Measurements from ENCODE around the gene TMED9. TPM values are rescaled to one million over a fixed set of nuclear protein-coding genes. Genes with fewer than 3 reads are reported as not detected.
A peak's percentile ranks its signal among the peaks of the same experiment; 100 is the strongest.
"Not testable (repeated sequence)": the region's sequence is repeated elsewhere in the genome, so short reads cannot be mapped to it uniquely, and the experiment has no call there.

Gene TMED9
- total RNA-seq, 2 donors from 2014 or later: 94.0 to 114 TPM

DNA sequence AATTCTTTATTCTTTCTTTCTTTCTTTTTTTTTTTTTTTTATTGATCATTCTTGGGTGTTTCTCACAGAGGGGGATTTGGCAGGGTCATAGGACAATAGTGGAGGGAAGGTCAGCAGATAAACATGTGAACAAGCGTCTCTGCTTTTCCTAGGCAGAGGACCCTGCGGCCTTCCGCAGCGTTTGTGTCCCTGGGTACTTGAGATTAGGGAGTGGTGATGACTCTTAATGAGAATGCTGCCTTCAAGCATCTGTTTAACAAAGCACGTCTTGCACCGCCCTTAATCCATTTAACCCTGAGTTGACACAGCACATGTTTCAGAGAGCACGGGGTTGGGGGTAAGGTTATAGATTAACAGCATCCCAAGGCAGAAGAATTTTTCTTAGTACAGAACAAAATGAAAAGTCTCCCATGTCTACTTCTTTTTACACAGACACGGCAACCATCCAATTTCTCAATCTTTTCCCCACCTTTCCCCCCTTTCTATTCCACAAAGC, 32.5 kb upstream of the TMED9 start:
- H3K36me3 Mint-ChIP-seq; ATAC-seq; DNase-seq (ENCODE audit: low spot score in 2 of 2); H3K9me3 Mint-ChIP-seq; H3K27ac Mint-ChIP-seq: not testable (repeated sequence)

DNA sequence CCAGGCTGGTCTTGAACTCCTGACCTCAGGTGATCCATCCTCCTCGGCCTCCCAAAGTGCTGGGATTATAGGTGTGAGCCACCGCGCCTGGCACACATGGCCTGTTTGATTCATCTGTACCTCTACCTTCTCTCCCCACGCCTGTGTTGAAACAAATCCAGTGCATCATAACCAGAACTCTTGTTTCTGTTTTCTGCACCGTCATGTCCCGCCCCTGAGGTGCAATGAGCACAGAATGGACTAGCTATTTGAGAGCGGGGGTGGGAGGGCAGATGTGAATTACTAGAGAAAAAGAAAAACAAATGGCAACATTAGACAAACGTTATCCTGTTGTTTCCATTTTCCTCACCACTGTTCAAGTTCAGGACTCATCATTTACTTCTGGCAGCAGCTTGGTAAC, 27.0 kb upstream of the TMED9 start:
- Mint-ChIP-seq H3K9me3 (no peaks in the 10 kb centered on the region), H3K27ac (no peak overlapping the region), H3K36me3 (no peaks in the 10 kb centered on the region)
- ATAC-seq (no peak), DNase-seq (ENCODE audit: low spot score in 2 of 2) (no peak)

DNA sequence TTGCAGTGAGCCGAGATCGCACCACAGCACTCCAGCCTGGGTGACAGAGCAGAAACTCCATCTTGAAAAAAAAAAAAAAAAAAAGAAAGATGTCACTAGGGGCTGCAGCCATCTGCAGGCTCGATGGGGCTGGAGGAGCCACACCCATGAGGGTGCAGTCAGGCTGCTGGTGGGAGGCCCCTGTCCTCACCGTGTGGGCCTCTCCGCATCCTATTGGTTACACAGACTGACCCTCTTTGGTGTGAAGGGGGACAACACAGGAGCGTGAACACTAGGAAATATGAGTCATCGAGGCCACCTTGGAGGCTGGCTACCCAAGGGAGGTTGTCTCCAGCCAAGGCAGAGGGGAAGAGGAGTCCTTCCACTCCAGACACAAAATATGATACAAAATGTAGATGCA, 23.7 kb upstream of the TMED9 start:
- H3K9me3 Mint-ChIP-seq: no peaks in the 10 kb centered on the region
- no peaks in the 10 kb centered on the region for H3K36me3 Mint-ChIP-seq
- DNase-seq (ENCODE audit: low spot score in 2 of 2) (no peak), ATAC-seq (no peak)
- no peak overlapping the region for H3K27ac Mint-ChIP-seq

DNA sequence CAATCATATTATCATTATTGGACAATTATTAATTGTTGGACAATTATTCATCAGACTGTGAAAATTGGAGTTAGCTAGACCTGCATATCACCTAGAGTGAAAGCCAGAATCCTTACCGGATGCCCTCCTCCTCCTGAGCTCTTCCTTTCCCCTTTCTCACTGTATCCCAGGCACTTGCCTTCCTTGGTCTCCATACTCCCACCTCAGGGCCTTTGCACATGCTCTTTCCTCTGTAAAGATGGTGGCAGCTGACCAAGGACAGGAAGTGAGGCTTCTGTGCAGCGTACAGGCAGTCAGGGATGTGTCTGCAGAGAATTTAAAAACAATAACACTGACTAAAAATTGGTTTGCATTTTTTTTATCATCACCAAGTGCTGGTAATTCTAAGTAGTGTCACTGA, 22.1 kb upstream of the TMED9 start:
- no peak for DNase-seq (ENCODE audit: low spot score in 2 of 2)
- ATAC-seq: no peak
- H3K9me3 Mint-ChIP-seq: no peaks in the 10 kb centered on the region
- H3K36me3 Mint-ChIP-seq: no peaks in the 10 kb centered on the region
- H3K27ac Mint-ChIP-seq: no peak overlapping the region

DNA sequence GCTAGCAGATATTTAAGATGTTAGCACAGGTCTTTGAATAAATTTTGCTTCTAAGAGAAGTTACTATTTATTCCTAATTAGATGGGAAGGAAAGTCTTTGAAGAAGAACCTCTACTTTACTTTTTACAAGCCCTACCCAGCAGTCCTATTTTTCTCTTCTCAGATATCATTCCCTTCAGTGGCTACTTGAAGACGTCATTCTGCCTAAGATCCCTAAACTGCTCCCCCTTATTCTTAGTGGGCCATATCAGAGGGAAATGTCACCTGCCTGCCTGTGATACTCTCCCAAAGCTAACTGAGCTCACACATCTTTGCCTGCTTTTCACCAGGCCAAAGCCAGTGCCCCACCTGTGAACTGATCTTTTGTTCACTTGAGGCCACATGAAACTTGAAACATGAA, 16.5 kb upstream of the TMED9 start:
- Mint-ChIP-seq H3K27ac (peak overlapping the region in 1 of 2 donors; percentile 1), H3K36me3 (no peaks in the 10 kb centered on the region), H3K9me3 (no peaks in the 10 kb centered on the region)
- DNase-seq (ENCODE audit: low spot score in 2 of 2) (no peak), ATAC-seq (no peak)

DNA sequence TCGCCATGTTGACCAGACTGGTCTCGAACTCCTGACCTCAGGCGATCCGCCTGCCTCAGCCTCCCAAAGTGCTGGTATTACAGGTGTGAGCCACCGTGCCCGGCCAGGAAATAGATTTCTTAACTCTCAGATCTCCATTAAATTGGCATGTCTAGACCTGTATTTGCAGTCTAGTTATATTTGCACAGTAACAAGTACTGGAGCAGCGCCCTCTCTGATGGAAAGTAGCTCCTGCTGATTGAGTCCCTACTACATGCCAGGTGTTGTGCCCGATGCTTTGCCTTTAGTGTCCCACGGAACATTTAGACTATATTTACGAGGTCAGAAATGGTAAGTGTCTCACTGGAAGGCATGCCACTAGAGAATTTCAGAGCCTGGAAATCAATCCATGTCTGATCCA, 15.8 kb upstream of the TMED9 start:
- no peak for ATAC-seq
- Mint-ChIP-seq H3K27ac (peak overlapping the region in 1 of 2 donors; percentile 1), H3K9me3 (no peaks in the 10 kb centered on the region), H3K36me3 (no peaks in the 10 kb centered on the region)
- no peak for DNase-seq (ENCODE audit: low spot score in 2 of 2)

DNA sequence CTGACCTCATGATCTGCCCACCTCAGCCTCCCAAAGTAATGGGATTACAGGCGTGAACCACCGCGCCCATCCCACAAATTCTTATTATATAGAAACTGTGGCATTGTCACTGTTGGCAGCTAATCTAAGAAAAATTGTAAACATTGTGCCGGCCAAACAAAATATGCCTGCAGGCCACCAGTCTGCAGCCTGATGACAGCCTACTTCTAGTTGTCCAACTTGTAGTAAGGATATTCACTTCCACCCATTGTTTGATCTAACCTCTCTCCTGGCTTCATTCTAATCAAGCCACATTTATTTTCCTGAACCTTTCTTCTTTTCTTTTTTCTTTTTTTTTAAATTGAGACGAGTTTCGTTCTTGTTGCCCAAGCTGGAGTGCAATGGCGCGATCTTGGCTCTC, 13.7 kb upstream of the TMED9 start:
- Mint-ChIP-seq H3K9me3 (no peaks in the 10 kb centered on the region), H3K27ac (no peak overlapping the region), H3K36me3 (no peaks in the 10 kb centered on the region)
- no peak for ATAC-seq
- DNase-seq (ENCODE audit: low spot score in 2 of 2): no peak

DNA sequence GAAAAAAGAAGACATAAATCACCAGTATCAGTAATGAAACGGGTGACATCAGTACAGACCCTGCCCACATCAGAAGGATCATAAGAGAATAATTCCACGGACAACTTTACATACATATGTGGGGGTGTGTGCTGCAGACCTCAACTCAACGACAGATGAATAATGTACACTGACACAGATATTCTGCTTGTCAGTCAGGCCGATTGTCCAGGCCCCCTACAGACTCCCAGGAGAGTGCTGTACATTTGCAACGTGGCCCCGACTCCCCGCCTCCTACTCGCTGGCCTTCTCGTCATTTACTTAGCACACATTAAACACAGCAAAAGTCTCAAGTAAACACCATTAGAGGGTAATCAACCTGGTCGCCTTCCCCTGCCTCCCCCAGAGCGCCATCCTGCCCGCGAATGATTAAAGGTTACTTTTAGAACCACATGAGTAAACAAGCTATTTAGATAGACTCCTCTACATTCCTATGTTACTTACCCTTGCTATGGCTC, 3.5 kb upstream of the TMED9 start:
- Mint-ChIP-seq H3K27ac (no peak overlapping the region), H3K36me3 (peaks cover 15 to 17% of the 10 kb centered on the region in 2 donors), H3K9me3 (no peaks in the 10 kb centered on the region)
- ATAC-seq: peak in 1 of 2 donors; percentile 63
- DNase-seq (ENCODE audit: low spot score in 2 of 2): no peak

DNA sequence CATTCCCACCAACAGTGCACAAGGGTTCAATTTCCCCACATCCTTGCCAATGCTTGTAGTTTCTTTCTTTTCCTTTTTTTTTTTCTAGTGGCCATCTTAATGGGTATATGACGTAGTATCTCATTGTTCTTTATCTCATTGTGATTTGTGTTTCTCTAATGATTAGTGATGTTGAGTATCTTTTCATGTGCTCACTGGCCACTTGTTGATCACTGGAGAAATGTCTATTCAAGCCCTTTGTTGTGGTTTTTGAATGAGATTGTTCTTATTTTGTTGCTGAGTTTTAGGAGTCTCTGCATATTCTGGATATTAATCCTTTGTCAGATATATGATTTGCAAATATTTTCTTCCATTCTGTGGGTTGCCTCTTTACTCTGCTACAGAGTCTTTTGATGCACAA, 1.6 kb upstream of the TMED9 start:
- DNase-seq (ENCODE audit: low spot score in 2 of 2): no peak
- H3K9me3 Mint-ChIP-seq: no peaks in the 10 kb centered on the region
- H3K27ac Mint-ChIP-seq: no peak overlapping the region
- H3K36me3 Mint-ChIP-seq: peaks cover 21 to 25% of the 10 kb centered on the region in 2 donors
- no peak for ATAC-seq

DNA sequence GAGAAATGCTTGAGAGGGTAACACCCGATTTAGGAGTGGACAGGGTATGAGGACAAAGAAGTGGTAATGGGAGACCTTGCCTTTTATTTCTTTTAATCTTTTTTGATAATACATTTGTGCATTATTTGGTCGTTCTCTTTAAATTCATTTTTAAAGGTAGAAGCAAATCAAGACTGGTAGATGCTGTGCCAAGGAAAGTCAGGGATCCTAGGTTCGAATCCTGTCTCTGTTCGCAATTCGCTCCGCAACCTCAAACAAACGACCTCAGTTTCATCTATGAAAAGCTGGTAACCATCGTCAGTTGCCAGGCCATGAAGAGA, 353 bp upstream of the TMED9 start:
- DNase-seq (ENCODE audit: low spot score in 2 of 2): no peak
- no peak for ATAC-seq
- Mint-ChIP-seq H3K27ac (peak overlapping the region in 1 of 2 donors; percentile 90), H3K36me3 (peaks cover 29 to 37% of the 10 kb centered on the region in 2 donors), H3K9me3 (no peaks in the 10 kb centered on the region)

DNA sequence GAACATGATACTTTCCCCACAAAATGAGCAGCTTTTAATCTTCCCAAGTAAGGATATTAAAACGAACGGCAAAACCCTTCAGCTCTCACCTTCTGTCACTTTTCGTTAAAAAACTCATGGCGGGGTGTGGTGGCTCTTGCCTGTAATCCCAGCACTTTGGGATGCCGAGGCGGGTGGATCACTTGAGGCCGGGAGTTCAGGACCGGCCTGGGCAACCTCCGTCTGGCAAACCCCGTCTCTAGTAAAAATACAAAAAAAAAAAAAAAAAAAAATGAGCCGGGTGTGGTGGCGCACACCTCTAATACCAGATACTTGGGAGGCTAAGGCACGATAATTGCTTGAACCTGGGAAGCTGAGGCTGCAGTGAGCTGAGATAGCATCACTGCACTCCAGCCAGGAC, 902 bp downstream of the TMED9 start:
- peak in 1 of 2 donors; percentile 28 for DNase-seq (ENCODE audit: low spot score in 2 of 2)
- H3K36me3 Mint-ChIP-seq: peaks cover 29 to 40% of the 10 kb centered on the region in 2 donors
- peak overlapping the region; percentile 90 to 98 for H3K27ac Mint-ChIP-seq
- no peaks in the 10 kb centered on the region for H3K9me3 Mint-ChIP-seq
- no peak for ATAC-seq

DNA sequence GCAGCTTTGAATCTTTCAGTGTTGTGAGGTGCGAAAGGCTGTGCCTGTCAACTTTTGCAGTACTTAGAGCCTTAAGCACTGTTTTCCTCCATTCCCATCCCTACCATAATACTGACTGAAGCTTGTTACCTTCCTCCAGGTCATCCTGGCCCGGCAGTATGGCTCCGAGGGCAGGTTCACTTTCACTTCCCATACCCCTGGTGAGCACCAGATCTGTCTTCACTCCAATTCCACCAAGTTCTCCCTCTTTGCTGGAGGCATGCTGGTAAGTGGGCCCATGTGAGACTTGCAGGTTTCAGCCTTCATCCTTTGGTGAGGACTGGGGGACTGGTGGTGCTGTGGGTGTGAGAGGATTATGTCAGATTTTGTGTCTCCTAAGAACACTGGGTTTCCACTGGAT, 1.5 kb downstream of the TMED9 start:
- Mint-ChIP-seq H3K36me3 (peaks cover 29 to 40% of the 10 kb centered on the region in 2 donors), H3K9me3 (no peaks in the 10 kb centered on the region), H3K27ac (peak overlapping the region; percentile 47 to 90)
- ATAC-seq: no peak
- DNase-seq (ENCODE audit: low spot score in 2 of 2): no peak

DNA sequence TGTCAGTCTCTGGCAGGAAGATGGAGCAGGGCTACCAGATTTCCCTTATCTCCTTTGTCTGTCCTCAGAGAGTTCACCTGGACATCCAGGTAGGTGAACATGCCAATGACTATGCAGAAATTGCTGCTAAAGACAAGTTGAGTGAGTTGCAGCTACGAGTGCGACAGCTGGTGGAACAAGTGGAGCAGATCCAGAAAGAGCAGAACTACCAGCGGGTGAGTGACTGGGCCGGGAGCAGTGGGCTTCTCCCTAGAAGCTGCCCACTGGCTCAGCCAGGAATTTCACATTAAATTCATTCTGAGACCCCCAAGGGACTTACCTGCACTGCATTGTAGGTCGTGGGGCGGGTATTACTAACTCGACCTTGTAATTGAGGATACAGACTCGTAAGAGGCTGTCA, 2.1 kb downstream of the TMED9 start:
- DNase-seq (ENCODE audit: low spot score in 2 of 2) (no peak), ATAC-seq (no peak)
- peaks cover 29 to 40% of the 10 kb centered on the region in 2 donors for H3K36me3 Mint-ChIP-seq
- H3K27ac Mint-ChIP-seq: peak overlapping the region in 1 of 2 donors; percentile 47
- H3K9me3 Mint-ChIP-seq: no peaks in the 10 kb centered on the region

DNA sequence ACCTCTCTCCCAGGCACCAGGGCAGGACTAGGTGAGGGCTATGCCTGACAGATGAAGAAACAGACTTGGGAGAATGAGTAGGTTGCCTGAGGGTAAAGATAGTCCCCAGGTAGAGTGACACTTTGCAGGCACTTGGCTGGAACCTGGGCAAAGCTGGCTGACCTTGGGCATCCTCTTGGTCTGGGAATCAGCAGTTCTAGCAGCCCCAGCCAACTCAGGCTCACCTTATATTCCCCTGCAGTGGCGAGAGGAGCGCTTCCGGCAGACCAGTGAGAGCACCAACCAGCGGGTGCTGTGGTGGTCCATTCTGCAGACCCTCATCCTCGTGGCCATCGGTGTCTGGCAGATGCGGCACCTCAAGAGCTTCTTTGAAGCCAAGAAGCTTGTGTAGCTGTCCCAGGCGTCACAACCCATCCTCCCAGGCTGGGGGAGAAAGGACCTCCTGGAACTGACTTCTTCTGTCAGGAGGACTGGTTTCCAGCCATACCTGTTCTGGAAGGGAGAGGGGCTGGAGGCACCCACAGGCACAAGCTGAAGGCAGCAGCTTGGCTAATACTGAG, 3.1 kb downstream of the TMED9 start:
- Mint-ChIP-seq H3K27ac (no peak overlapping the region), H3K9me3 (no peaks in the 10 kb centered on the region), H3K36me3 (peaks cover 29 to 40% of the 10 kb centered on the region in 2 donors)
- ATAC-seq (no peak), DNase-seq (ENCODE audit: low spot score in 2 of 2) (peak in 1 of 2 donors; percentile 52)

DNA sequence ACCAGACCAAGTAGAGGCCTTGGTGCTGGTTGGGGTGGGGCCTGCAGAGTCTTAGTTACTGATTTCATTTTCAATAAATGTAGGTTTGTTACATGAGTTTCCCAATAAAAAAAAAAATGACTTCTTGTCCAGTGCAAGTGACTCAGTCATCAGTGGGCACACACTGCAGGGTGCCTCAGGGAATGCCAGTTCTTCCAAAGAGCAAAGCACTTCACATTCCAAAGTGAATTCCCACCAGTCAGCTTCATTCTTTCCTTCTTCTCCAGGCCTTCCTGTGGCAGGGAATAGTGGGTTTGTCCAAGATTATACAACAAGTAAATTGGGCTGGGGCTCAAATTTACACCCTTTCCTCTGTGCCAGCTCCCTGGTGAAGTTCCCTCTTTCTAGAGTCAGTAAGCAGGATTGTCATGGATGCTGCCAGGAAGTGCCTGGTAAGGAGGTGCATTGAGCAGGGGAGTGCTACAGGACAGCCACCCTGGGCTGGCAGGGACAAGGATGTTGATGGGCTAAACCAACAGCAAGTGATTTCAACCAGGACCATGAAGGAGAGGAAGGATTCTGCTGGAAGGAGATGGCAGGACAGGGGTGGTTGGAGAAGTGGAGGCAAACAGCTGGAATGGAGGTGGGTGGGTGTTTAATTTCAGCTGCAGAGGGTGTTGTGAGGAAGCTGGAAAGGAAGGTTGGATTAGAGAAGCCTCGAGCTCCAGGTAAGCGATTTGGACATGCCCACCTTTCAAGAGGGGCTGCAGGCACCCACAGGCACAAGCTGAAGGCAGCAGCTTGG, 4.2 kb downstream of the TMED9 start:
- Mint-ChIP-seq H3K36me3 (peaks cover 34 to 48% of the 10 kb centered on the region in 2 donors), H3K9me3 (no peaks in the 10 kb centered on the region), H3K27ac (peak overlapping the region in 1 of 2 donors; percentile 68)
- ATAC-seq (no peak), DNase-seq (ENCODE audit: low spot score in 2 of 2) (peak in 1 of 2 donors; percentile 38)

DNA sequence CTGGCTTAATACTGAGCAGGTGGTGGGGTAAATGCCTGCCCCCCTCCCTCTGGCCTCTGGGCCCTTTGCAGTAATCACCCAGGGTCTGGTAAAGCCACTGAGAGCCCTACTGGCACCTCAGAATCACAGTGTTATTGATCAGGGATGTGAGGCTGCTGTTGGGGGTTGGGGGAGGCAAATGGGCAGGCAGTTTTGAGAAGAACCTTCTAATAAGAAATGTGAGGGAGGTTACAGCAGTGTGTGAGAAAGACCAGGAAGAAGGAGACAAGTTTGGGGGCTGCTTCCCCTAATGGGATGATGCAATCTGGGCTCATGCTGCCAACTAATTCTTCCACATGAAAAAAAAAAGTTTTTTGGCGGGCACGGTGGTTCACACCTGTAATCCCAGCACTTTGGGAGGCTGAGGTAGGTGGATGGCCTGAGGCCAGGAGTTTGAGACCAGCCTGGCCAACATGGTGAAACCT, 4.8 kb downstream of the TMED9 start:
- peaks cover 34 to 48% of the 10 kb centered on the region in 2 donors for H3K36me3 Mint-ChIP-seq
- peak overlapping the region in 1 of 2 donors; percentile 68 for H3K27ac Mint-ChIP-seq
- ATAC-seq (no peak), DNase-seq (ENCODE audit: low spot score in 2 of 2) (peak in 1 of 2 donors; percentile 38)
- H3K9me3 Mint-ChIP-seq: no peaks in the 10 kb centered on the region

DNA sequence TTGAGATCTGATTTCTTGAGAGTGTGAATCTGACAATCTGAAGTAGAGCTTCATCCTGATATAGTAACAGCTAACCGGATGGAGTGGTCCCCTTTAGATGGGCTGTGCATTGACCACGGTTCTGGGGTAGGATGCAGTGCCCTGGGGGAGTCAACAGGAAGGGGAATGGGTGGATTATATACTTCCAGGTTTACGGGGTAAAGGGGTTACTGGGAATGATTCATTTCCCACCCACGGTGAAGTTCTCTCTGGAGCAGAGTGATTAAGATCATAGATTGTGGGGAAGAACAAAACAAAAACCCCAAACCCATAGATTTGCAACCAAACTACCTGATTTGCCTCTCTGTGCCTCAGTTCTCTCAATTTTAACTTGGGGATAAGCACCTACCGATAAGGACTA, 6.5 kb downstream of the TMED9 start:
- no peak for DNase-seq (ENCODE audit: low spot score in 2 of 2)
- H3K36me3 Mint-ChIP-seq: peaks cover 19 to 31% of the 10 kb centered on the region in 2 donors
- H3K27ac Mint-ChIP-seq: peak overlapping the region; percentile 50 to 82
- no peaks in the 10 kb centered on the region for H3K9me3 Mint-ChIP-seq
- ATAC-seq: no peak
